ENCODE results near the gene DIS3L2.

DNA sequence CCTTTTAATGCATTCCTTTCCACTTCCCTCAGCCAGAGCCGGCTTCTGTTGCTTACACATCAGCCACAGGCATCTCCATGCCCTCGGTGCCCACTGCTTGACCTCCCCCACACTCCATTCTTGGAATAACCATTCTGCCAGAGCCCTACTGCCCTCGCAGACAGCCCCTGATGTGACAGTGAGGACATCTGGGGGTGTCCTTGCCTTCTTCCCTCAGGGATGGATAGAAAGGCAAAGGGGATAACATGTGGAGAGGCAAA is 28.9 kb upstream of the DIS3L2 start:
- TF ChIP-seq, protein P1, sequence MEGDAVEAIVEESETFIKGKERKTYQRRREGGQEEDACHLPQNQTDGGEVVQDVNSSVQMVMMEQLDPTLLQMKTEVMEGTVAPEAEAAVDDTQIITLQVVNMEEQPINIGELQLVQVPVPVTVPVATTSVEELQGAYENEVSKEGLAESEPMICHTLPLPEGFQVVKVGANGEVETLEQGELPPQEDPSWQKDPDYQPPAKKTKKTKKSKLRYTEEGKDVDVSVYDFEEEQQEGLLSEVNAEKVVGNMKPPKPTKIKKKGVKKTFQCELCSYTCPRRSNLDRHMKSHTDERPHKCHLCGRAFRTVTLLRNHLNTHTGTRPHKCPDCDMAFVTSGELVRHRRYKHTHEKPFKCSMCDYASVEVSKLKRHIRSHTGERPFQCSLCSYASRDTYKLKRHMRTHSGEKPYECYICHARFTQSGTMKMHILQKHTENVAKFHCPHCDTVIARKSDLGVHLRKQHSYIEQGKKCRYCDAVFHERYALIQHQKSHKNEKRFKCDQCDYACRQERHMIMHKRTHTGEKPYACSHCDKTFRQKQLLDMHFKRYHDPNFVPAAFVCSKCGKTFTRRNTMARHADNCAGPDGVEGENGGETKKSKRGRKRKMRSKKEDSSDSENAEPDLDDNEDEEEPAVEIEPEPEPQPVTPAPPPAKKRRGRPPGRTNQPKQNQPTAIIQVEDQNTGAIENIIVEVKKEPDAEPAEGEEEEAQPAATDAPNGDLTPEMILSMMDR (IDR thresholded peaks at IDR 0.05; ENCODE audit: low read length), result no peak
- TF ChIP-seq EZH2 (IDR thresholded peaks at IDR 0.05; ENCODE audit: borderline replicate concordance, low read length), result no peak

Measured in OCI-LY1 (cell line).